ENCODE data around the gene LRRC56. TPM values are rescaled to one million over a fixed set of nuclear protein-coding genes. Genes with fewer than 3 reads are reported as not detected.

Gene LRRC56
- total and polyA plus RNA-seq, 9 of the 15 experiments (the other 6 are each of a cell fraction or from before 2014, with no cell fraction given), result 0.03 to 4.5 (median 1.0) TPM; not detected in 1

- no peak for TF ChIP-seq RREB1 (CRISPR knock-in tag; IDR thresholded peaks at IDR 0.05)
- TF ChIP-seq ZNF76 (CRISPR knock-in tag; IDR thresholded peaks at IDR 0.05; ENCODE audit: borderline replicate concordance), result no peak
- TF ChIP-seq ZNF347 (CRISPR knock-in tag; IDR thresholded peaks at IDR 0.05; ENCODE audit: low read depth), result no peak
- no peak for TF ChIP-seq HMBOX1 (IDR thresholded peaks at IDR 0.05)
- TF ChIP-seq CCNT2 (IDR thresholded peaks at IDR 0.05; ENCODE audit: borderline replicate concordance, extremely low read depth, insufficient read length, low read depth, low read length), result peak; percentile 4
- no peak for TF ChIP-seq PRMT5 (CRISPR knock-in tag; IDR thresholded peaks at IDR 0.05)
- TF ChIP-seq MTA1 (IDR thresholded peaks at IDR 0.05; ENCODE audit: borderline replicate concordance), result no peak
- peak in 1 of 3 experiments; percentile 10 for TF ChIP-seq YY1 (IDR thresholded peaks at IDR 0.05; ENCODE audit: borderline replicate concordance in 1 of 3, control insufficient read depth in 1 of 3, extremely low read depth in 1 of 3, insufficient read depth in 3 of 3, insufficient read length in 1 of 3, insufficient replicate concordance in 2 of 3, low read depth in 1 of 3, low read length in 2 of 3)
- peak; percentile 82 for TF ChIP-seq L3MBTL2 (IDR thresholded peaks at IDR 0.05)
- TF ChIP-seq E2F6 (IDR thresholded peaks at IDR 0.05; ENCODE audit: borderline replicate concordance in 1 of 2, extremely low read depth in 1 of 2, insufficient read depth in 1 of 2, insufficient read length in 1 of 2, low read depth in 1 of 2, low read length in 1 of 2, poor library complexity in 1 of 2, severe bottlenecking in 1 of 2), result peak; percentile 67 to 86
- peak in 1 of 2 experiments; percentile 54; a peak in 2 of 4 replicates for TF ChIP-seq HDAC1 (IDR thresholded peaks at IDR 0.05)
- peak; percentile 66 for TF ChIP-seq CHD2 (IDR thresholded peaks at IDR 0.05; ENCODE audit: low read depth, low read length)
- peak; percentile 54 for TF ChIP-seq SAP30 (IDR thresholded peaks at IDR 0.05; ENCODE audit: borderline replicate concordance, insufficient read depth, low read depth, low read length, poor library complexity, severe bottlenecking)
- TF ChIP-seq PHF8 (IDR thresholded peaks at IDR 0.05; ENCODE audit: borderline replicate concordance, low read length), result peak; percentile 33; the same call in 1 of the 2 replicates
- peak; percentile 91 for TF ChIP-seq SAFB (IDR thresholded peaks at IDR 0.05; ENCODE audit: borderline replicate concordance, low read depth, low read length)
- peak; percentile 92 for TF ChIP-seq ZNF263 (CRISPR knock-in tag; IDR thresholded peaks at IDR 0.05; ENCODE audit: borderline replicate concordance)
- TF ChIP-seq ZNF778 (CRISPR knock-in tag; IDR thresholded peaks at IDR 0.05), result no peak
Measured at GRCh38 chr11:575313-575995, 38.1 kb downstream of the LRRC56 start (continued).
